Astrocyte (in vitro differentiated cells and primary cell): ENCODE data around the gene DISC1. TPM values are rescaled to one million over a fixed set of nuclear protein-coding genes. Genes with fewer than 3 reads are reported as not detected.
A peak's percentile ranks its signal among the peaks of the same experiment; 100 is the strongest.

Experiments used
- DNase-seq: peaks from one replicate; pipeline ENCODE4 v3.0.0-alpha.2; 2010; ENCODE audit warnings: low read depth
- FAIRE-seq: peaks from 2 replicates; lab custom pipeline; 2011; peaks lifted over from hg19 to GRCh38; lab: Jason Lieb, UNC
- H2AFZ ChIP-seq: 2 replicates; pipeline ENCODE4 v1.6.0; 2012; ENCODE audit warnings: low read depth, low read length, inconsistent platforms
- H3K27ac ChIP-seq: 2 replicates; pipeline ENCODE4 v1.5.1; 2011; ENCODE audit warnings: low read depth, low read length, inconsistent platforms
- H3K27me3 ChIP-seq: 2 replicates; pipeline ENCODE4 v1.6.0; 2011; ENCODE audit warnings: low read length, inconsistent platforms; ENCODE audit not compliant: insufficient read depth
- H3K36me3 ChIP-seq: 2 replicates; pipeline ENCODE4 v1.5.1; 2011; ENCODE audit warnings: low read length, inconsistent platforms; ENCODE audit not compliant: insufficient read depth
- H3K4me1 ChIP-seq: 2 replicates; pipeline ENCODE4 v1.5.1; 2011; ENCODE audit warnings: low read length, inconsistent platforms; ENCODE audit not compliant: insufficient read depth
- H3K4me2 ChIP-seq: 2 replicates; pipeline ENCODE4 v1.6.0; 2012; ENCODE audit warnings: low read length, inconsistent platforms
- H3K4me3 ChIP-seq: 2 replicates; pipeline ENCODE4 v1.5.1; 2011; ENCODE audit warnings: low read depth, mild to moderate bottlenecking, low read length, inconsistent platforms; ENCODE audit not compliant: insufficient read depth
- H3K79me2 ChIP-seq: 2 replicates; pipeline ENCODE4 v1.6.0; 2012; ENCODE audit warnings: mild to moderate bottlenecking, low read length, inconsistent platforms; ENCODE audit not compliant: insufficient read depth
- H3K9ac ChIP-seq: 2 replicates; pipeline ENCODE4 v1.6.0; 2012; ENCODE audit warnings: mild to moderate bottlenecking, low read length, inconsistent platforms
- H3K9me3 ChIP-seq: 2 replicates; pipeline ENCODE4 v1.5.1; 2012; ENCODE audit warnings: low read depth, mild to moderate bottlenecking, low read length, inconsistent platforms; ENCODE audit not compliant: insufficient read depth
- H4K20me1 ChIP-seq: 2 replicates; pipeline ENCODE4 v1.6.0; 2012; ENCODE audit warnings: low read length, inconsistent platforms; ENCODE audit not compliant: insufficient read depth
- H3K27ac Mint-ChIP-seq: one replicate; pipeline ENCODE4 v1.8.0; 2021; ENCODE audit warnings: mild to moderate bottlenecking, mixed read lengths; ENCODE audit not compliant: unreplicated experiment
- H3K27me3 Mint-ChIP-seq: one replicate; pipeline ENCODE4 v1.8.0; 2021; ENCODE audit warnings: low read depth, mixed read lengths; ENCODE audit not compliant: unreplicated experiment
- H3K36me3 Mint-ChIP-seq: one replicate; pipeline ENCODE4 v1.8.0; 2021; ENCODE audit warnings: low read depth, mixed read lengths; ENCODE audit not compliant: unreplicated experiment
- H3K4me1 Mint-ChIP-seq: one replicate; pipeline ENCODE4 v1.8.0; 2021; ENCODE audit warnings: low read depth, mixed read lengths; ENCODE audit not compliant: unreplicated experiment
- H3K4me3 Mint-ChIP-seq: one replicate; pipeline ENCODE4 v1.8.0; 2021; ENCODE audit warnings: mild to moderate bottlenecking, moderate library complexity, mixed read lengths; ENCODE audit not compliant: unreplicated experiment
- H3K9me3 Mint-ChIP-seq: one replicate; pipeline ENCODE4 v1.8.0; 2021; ENCODE audit warnings: mild to moderate bottlenecking, mixed read lengths; ENCODE audit not compliant: unreplicated experiment
- EZH2 ChIP-seq: IDR thresholded peaks from 2 replicates; pipeline ENCODE4 v1.6.1; 2012; ENCODE audit warnings: mild to moderate bottlenecking, low read length, inconsistent platforms; ENCODE audit not compliant: insufficient read depth
- total RNA-seq: library from RNA; stranded (reverse); gene quantifications from 2 replicates; pipeline ENCODE4 v1.2.1, GENCODE V29; 2021
- TF ChIP-seq, protein P1 (sequence below): IDR thresholded peaks from 2 replicates; pipeline ENCODE4 v1.5.1; 2011; ENCODE audit warnings: low read depth, mild to moderate bottlenecking, inconsistent platforms, low read length, moderate library complexity; ENCODE audit not compliant: insufficient read depth

The DISC1 gene
- total RNA-seq, 1 donor from 2014 or later = 9.1 TPM

DNA sequence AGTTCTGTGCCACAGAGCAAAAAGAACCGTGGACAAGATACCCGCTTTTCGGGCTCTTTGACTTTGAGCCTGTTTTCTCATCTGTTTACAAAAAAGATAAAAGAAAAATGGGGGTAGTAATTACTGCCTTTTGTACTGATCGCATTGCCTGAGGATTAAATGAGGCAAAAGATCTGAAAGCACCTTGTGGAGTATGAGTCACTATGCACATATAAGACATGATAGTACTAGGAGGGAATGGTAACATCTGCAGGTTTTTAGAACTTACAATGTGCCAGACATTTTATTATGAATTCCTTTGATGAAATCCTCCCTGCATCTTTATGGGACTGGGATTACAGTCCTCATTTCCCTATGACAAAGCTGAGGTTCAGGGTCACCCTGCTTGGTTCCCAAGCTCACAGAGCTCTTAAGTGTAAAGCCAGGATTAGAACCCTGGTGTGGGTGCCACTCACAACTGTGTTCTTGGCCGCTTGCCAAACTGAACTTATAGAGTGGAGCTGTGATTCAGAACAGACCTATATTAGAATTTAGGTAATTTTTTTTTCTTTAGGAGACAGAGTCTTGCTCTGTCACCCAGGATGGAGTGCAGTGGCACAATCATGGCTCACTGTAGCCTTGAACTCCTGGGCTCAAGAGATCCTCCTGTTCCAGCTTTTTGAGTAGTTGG, 1.8 kb downstream of the DISC1 start:
- Mint-ChIP-seq H3K27me3 (peaks cover 8% of the 10 kb centered on the region), H3K9me3 (peaks cover 2% of the 10 kb centered on the region), H3K4me3 (peak overlapping the region; percentile 95), H3K27ac (no peak overlapping the region), H3K4me1 (peaks cover 25% of the 10 kb centered on the region), H3K36me3 (peaks cover under 1% of the 10 kb centered on the region)
- Histone ChIP-seq H3K79me2 (no peaks in the 10 kb centered on the region), H3K9ac (no peak overlapping the region), H2AFZ (no peak overlapping the region), H3K27ac (no peak overlapping the region), H3K36me3 (no peaks in the 10 kb centered on the region), H3K4me3 (no peak overlapping the region), H3K9me3 (no peaks in the 10 kb centered on the region), H3K4me2 (peak overlapping the region; percentile 98), H3K4me1 (peaks cover 3% of the 10 kb centered on the region), H3K27me3 (no peaks in the 10 kb centered on the region), H4K20me1 (no peaks in the 10 kb centered on the region)
- TF ChIP-seq, protein P1, sequence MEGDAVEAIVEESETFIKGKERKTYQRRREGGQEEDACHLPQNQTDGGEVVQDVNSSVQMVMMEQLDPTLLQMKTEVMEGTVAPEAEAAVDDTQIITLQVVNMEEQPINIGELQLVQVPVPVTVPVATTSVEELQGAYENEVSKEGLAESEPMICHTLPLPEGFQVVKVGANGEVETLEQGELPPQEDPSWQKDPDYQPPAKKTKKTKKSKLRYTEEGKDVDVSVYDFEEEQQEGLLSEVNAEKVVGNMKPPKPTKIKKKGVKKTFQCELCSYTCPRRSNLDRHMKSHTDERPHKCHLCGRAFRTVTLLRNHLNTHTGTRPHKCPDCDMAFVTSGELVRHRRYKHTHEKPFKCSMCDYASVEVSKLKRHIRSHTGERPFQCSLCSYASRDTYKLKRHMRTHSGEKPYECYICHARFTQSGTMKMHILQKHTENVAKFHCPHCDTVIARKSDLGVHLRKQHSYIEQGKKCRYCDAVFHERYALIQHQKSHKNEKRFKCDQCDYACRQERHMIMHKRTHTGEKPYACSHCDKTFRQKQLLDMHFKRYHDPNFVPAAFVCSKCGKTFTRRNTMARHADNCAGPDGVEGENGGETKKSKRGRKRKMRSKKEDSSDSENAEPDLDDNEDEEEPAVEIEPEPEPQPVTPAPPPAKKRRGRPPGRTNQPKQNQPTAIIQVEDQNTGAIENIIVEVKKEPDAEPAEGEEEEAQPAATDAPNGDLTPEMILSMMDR = no peak
- TF ChIP-seq EZH2 = no peak
- DNase-seq (no peak), FAIRE-seq (no peak)

DNA sequence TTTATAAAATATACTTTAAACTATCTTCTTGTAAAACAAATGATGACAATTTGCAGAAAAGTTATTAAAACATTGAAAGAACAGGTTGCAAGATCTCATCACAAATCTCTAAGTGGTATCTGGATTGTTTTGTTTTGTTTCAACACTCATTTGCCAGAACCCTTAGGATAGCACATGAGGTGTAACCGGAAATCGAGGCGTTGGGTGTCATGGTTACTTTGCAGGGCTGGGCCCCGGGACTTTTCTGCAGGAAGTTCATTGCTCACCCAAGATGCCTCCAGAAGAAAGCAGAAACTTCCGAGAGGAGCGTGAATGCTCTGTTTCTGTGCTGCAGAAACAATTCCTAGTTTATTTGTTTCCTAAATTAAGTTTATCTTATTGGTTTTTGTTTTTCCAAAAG, 2.5 kb downstream of the DISC1 start:
- Histone ChIP-seq H3K4me3 (no peak overlapping the region), H3K4me1 (peaks cover 3% of the 10 kb centered on the region), H4K20me1 (no peaks in the 10 kb centered on the region), H3K27me3 (no peaks in the 10 kb centered on the region), H3K36me3 (no peaks in the 10 kb centered on the region), H3K9me3 (no peaks in the 10 kb centered on the region), H3K4me2 (peak overlapping the region; percentile 36), H2AFZ (no peak overlapping the region), H3K79me2 (no peaks in the 10 kb centered on the region), H3K27ac (no peak overlapping the region), H3K9ac (no peak overlapping the region)
- Mint-ChIP-seq H3K4me1 (peaks cover 25% of the 10 kb centered on the region), H3K27ac (no peak overlapping the region), H3K4me3 (no peak overlapping the region), H3K9me3 (peaks cover 2% of the 10 kb centered on the region), H3K27me3 (peaks cover 2% of the 10 kb centered on the region), H3K36me3 (peaks cover 2% of the 10 kb centered on the region)
- no peak for TF ChIP-seq EZH2
- TF ChIP-seq, protein P1 = no peak
- FAIRE-seq = no peak
- no peak for DNase-seq

DNA sequence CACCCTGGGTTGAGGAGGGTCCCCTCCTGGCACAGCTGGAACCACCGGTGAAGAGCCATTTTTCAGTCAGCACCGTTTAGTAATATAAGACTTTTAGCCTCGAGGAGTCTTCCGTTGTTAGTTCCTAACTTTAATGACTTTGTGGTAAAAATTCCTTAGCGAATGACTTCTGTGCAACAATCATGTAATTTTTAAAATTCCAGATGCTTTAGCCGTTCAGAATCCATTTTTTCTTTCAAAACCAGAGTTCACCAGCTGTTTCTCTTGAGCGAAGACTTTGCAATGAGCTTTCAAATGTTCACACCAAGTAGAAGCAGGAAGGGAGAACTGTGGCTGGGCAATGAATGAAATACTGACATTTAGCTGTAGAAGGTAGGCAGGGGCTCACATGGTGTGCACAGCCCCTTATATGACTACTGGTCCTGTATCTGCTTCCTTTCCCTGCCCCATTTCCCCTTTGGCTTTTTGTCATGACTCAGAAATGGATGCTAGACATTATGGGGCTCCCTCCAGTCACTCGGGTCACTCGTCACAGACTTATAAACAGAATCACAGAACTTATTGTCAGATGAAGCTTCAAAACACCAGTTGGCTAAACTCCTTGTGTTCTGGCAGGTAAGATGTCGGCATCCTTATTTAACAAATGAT, 4.1 kb downstream of the DISC1 start:
- Histone ChIP-seq H3K4me3 (no peak overlapping the region), H3K27ac (no peak overlapping the region), H3K4me2 (no peak overlapping the region), H3K9ac (no peak overlapping the region), H3K27me3 (no peaks in the 10 kb centered on the region), H4K20me1 (no peaks in the 10 kb centered on the region), H3K36me3 (no peaks in the 10 kb centered on the region), H3K79me2 (no peaks in the 10 kb centered on the region), H2AFZ (no peak overlapping the region), H3K4me1 (peaks cover 3% of the 10 kb centered on the region), H3K9me3 (no peaks in the 10 kb centered on the region)
- DNase-seq = peak; percentile 59
- TF ChIP-seq, protein P1 = no peak
- TF ChIP-seq EZH2 = no peak
- Mint-ChIP-seq H3K27ac (no peak overlapping the region), H3K9me3 (peaks cover 2% of the 10 kb centered on the region), H3K4me3 (no peak overlapping the region), H3K4me1 (peaks cover 34% of the 10 kb centered on the region), H3K36me3 (peaks cover 2% of the 10 kb centered on the region), H3K27me3 (no peaks in the 10 kb centered on the region)
- no peak for FAIRE-seq
